Cardiac muscle cell (in vitro differentiated cells and primary cell): ENCODE data around the gene PPP4R4. TPM values are rescaled to one million over a fixed set of nuclear protein-coding genes. Genes with fewer than 3 reads are reported as not detected.

ENCODE experiments used
- DNase-seq, 2 donors: peaks; one replicate each; pipeline versions ENCODE4 v3.0.0 to v3.0.0-alpha.2; 2010 to 2017; ENCODE audit warnings: low read depth in 1 of 2, low spot score in 1 of 2
- H3K27ac ChIP-seq: fragments of 200-600 bp; sonication (generic); 2 replicates; pipeline ENCODE4 v1.5.1; 2016
- H3K27me3 ChIP-seq: fragments of 200-600 bp; sonication (generic); 2 replicates; pipeline ENCODE4 v1.6.0; 2016; ENCODE audit warnings: control low read depth
- H3K36me3 ChIP-seq: fragments of 200-600 bp; sonication (generic); 2 replicates; pipeline ENCODE4 v1.5.1; 2016; ENCODE audit warnings: control low read depth
- H3K4me1 ChIP-seq: fragments of 200-600 bp; sonication (generic); 2 replicates; pipeline ENCODE4 v1.8.1; 2017; ENCODE audit warnings: low read depth, mild to moderate bottlenecking, mixed run types
- H3K4me3 ChIP-seq: fragments of 200-600 bp; sonication (generic); 2 replicates; pipeline ENCODE4 v1.5.1; 2016; ENCODE audit warnings: mild to moderate bottlenecking
- H3K9me3 ChIP-seq: fragments of 200-600 bp; sonication (generic); 2 replicates; pipeline ENCODE4 v1.5.1; 2017; ENCODE audit warnings: low read depth, mild to moderate bottlenecking, control low read depth
- CTCF ChIP-seq: IDR thresholded peaks from 2 replicates; pipeline ENCODE4 v1.5.1; 2012; ENCODE audit warnings: low read depth, mild to moderate bottlenecking, low read length
- polyA plus RNA-seq: library from polyadenylated mRNA; unstranded; fragments of >200 nt; fragmentation: Nextera tagmentation; extraction: Ambion mirVana; gene quantifications from 2 replicates; pipeline ENCODE4 v1.2.1, GENCODE V29; 2016
- total RNA-seq: library from RNA; depleted of rRNA; stranded (reverse); fragments of >200 nt; gene quantifications from 2 replicates; pipeline ENCODE4 v1.2.3, GENCODE V29; 2016

The PPP4R4 gene
- total and polyA plus RNA-seq, 2 experiments from 2014 or later: 0.59 to 9.8 TPM

- H3K36me3 ChIP-seq: no peaks in the 10 kb centered on the region
- no peaks in the 10 kb centered on the region for H3K27me3 ChIP-seq
- no peak overlapping the region for H3K27ac ChIP-seq
- H3K4me1 ChIP-seq: no peaks in the 10 kb centered on the region
- H3K4me3 ChIP-seq: no peak overlapping the region
- no peaks in the 10 kb centered on the region for H3K9me3 ChIP-seq
- no peak for TF ChIP-seq CTCF
- DNase-seq: no peak
These were observed 109.0 kb downstream of the PPP4R4 start for GRCh38 chr14:94282991-94283723.

- H3K4me1 ChIP-seq: no peaks in the 10 kb centered on the region
- H3K9me3 ChIP-seq: no peaks in the 10 kb centered on the region
- no peak overlapping the region for H3K4me3 ChIP-seq
- H3K27me3 ChIP-seq: no peaks in the 10 kb centered on the region
- no peak overlapping the region for H3K27ac ChIP-seq
- no peak for DNase-seq
- no peak for TF ChIP-seq CTCF
- H3K36me3 ChIP-seq: no peaks in the 10 kb centered on the region
These were observed 110.1 kb downstream of the PPP4R4 start for GRCh38 chr14:94284221-94284620.

- no peak overlapping the region for H3K4me3 ChIP-seq
- H3K4me1 ChIP-seq: no peaks in the 10 kb centered on the region
- H3K27ac ChIP-seq: no peak overlapping the region
- no peaks in the 10 kb centered on the region for H3K27me3 ChIP-seq
- no peak for TF ChIP-seq CTCF
- H3K9me3 ChIP-seq: no peaks in the 10 kb centered on the region
- H3K36me3 ChIP-seq: no peaks in the 10 kb centered on the region
- DNase-seq: no peak
These were observed 111.0 kb downstream of the PPP4R4 start for GRCh38 chr14:94285158-94285557.

- DNase-seq: no peak
- Histone ChIP-seq H3K27me3 (no peaks in the 10 kb centered on the region), H3K9me3 (no peaks in the 10 kb centered on the region), H3K36me3 (no peaks in the 10 kb centered on the region), H3K4me3 (no peak overlapping the region), H3K27ac (no peak overlapping the region), H3K4me1 (no peaks in the 10 kb centered on the region)
- no peak for TF ChIP-seq CTCF
These were observed 114.7 kb downstream of the PPP4R4 start for GRCh38 chr14:94288610-94289465.

- Histone ChIP-seq H3K36me3 (no peaks in the 10 kb centered on the region), H3K4me1 (no peaks in the 10 kb centered on the region), H3K27me3 (no peaks in the 10 kb centered on the region), H3K4me3 (no peak overlapping the region), H3K27ac (no peak overlapping the region), H3K9me3 (no peaks in the 10 kb centered on the region)
- DNase-seq: no peak
- no peak for TF ChIP-seq CTCF
These were observed 116.1 kb downstream of the PPP4R4 start for GRCh38 chr14:94290197-94290596.
